ENCODE data around the gene FAM124A.

FAM124A gene, protein sequence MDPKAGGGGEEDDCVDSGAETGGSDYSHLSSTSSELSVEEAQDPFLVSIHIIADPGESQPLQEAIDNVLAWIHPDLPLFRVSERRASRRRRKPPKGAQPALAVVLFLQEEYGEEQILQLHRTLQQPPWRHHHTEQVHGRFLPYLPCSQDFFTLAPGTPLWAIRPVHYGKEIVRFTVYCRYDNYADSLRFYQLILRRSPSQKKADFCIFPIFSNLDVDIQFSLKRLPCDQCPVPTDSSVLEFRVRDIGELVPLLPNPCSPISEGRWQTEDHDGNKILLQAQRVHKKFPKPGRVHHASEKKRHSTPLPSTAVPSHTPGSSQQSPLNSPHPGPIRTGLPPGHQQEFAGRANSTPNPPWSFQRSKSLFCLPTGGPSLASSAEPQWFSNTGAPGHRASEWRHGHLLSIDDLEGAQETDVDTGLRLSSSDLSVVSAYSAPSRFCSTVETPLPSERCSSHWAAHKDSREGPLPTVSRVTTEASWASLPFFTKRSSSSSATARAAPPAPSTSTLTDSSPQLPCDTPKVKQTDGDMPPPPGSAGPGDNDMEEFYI

DNA sequence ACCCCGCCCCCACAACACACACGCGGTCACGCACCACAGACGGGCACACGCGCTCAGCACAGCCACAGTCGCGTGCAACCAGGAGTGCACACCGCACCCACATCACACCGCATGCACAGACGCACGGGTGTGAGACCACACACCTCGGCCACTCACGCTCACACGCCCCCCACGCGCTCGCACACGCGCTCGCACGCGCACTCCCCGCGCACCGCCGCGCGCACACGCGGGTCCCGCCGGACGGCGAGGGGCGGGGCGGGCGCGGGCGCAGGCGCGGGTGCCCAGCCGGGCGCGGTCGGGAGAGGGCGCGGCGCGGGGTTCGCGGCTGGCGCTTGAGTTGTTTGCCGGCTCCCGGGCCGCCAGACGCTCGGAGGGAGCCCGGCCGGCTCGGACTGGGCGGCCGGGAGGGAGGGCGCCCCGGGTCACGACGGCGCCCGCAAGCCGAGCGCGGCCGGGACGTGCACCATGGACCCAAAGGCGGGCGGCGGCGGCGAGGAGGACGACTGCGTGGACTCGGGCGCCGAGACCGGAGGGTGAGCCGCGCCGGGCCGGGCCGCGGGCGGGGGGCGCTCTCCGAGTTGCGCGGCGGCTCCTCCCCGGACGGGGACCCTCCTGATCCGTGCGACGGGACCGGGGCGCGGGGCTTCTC lies at the start of gene FAM124A:
FAM124A (plus strand) TSS at position 362 of the 649 bp plus-strand sequence; CDS start at position 466, 104 bp downstream.
- peak; percentile 90 for DNase-seq (ENCODE audit: low spot score)

DNA sequence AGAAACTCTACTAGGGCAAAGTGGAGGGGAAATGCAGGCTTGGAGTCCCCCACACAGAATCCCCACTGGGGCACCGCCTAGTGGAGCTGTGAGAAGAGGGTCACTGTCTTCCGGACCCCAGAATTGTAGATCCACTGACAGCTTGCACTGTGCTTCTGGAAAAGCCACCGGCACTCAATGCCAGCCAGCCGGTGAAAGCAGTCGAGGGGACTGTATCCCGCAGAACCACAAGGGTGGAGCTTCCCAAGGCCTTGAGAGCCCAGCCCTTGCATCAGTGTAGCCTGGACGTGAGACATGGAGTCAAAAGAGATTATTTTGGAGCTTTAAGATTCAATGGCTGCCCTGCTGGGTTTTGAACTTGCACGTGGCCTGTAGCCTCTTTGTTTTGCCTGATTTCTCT lies 47.2 kb upstream of the FAM124A start:
- DNase-seq (ENCODE audit: low spot score), result no peak

DNA sequence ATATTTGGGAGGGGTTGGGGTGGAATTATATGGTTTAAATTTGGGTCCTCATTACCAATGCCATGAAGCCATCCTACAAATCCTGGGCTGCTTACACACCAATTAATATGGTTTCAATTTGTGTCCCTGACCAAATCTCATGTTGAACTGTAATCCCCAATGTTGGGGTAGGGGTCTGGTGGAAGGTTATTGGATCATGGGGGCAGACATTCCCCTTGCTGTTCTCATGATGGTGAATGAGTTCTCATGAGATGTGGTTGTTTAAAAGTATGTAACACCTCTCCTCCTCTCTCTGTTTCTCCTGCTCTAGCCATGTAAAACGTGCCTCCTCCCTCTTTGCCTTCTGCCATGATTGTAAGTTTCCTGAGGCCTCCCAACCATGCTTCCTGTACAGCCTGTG lies 46.6 kb upstream of the FAM124A start:
- DNase-seq (ENCODE audit: low spot score), result no peak

DNA sequence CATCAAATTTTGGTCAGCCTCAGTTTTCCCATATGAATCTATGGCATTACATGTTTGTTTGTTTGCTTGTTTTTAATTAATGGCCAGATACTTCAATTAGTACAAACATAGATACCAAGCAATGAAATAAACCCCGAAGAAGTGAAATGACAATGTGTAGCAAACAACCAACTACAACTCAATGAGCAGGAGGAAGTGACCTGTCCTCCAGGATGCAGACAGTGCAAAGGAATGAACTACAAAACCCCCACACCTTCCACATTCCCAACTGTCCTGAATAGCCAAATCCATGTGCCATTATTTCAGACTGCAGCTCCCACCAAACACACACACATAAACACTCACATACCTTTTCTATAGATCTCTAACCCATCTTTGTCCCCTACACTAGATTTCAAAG lies 45.0 kb upstream of the FAM124A start:
- no peak for DNase-seq (ENCODE audit: low spot score)

DNA sequence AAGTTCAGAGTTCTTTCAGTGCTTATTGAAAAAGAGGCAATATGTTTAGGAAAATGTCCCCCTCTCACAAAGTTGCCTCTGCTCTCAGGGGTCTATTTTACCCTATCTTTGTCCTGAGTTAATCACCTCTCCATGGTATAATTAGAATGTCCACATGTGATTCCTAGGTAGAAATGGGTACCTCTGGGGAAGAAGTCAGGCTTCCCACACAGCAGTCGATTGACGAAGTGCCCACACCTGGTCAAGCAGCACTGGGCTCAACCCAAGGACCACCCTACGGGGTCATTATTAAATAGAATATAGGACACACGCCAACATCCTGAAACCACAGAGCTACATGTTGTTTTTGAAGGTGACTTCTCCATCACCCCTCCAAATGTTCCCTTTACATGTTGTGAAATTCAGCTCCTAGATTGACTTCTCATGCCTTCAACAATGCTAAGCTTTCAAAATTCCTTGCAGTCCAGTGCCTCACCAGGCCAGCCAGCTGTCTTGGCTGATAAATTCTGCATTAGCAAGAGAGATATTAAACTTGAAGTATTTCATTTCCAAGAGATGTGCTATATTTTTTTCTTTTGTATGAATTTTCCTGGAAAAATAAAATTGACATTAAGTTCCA lies 43.6 kb upstream of the FAM124A start:
- no peak for DNase-seq (ENCODE audit: low spot score)

DNA sequence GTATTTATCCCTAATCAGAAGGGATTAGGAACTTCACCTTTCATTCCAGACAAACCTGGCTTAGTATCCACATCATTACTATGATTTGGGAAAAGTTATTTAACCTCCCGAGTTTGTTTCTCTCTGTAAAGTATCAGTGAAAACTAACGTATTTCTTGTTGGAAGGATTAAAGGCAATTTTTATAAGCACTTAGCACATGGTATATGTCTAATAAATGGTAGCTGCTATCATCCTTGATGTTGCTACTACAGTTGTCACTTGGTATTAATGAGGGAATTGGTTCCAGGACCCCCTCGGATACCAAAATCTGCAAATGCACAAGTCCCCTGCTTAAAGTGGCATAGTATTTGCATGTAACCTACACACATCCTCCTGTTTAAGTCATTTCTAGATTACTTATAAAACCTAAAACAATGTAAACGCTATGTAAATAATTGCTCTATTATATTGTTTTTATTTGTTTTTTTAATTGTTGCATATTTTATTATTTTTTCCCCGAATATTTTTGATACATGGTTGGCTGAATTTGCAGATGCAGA lies 42.7 kb upstream of the FAM124A start:
- no peak for DNase-seq (ENCODE audit: low spot score)

DNA sequence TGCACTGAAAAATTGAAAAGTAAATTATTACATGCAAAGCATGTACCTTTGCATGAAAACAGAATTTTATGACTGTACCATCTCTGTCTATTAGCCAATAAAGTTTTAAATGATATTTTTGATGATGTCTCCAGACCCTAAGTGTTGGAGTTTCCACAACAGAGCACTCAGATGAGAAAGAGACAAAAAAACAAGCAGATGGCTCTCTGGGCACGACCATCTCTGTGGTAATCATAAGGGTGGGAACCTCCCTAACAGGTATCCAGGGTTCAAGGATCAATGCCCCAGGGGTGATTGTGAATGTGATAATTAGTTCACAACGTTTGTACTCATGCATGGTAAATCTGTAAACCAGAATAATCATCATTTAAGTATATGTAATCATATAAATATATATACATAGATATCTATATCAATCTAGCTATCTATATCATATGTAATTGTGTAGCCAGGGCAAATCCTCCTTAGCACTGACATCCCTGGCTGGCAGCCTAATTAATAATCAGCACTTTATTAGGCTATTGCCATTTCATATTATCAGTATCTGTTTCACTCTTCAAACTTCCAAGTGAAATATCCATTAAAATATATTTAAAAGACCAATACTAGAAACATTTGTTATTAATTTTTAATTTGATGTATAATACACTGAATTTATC lies 41.2 kb upstream of the FAM124A start:
- DNase-seq (ENCODE audit: low spot score), result no peak

DNA sequence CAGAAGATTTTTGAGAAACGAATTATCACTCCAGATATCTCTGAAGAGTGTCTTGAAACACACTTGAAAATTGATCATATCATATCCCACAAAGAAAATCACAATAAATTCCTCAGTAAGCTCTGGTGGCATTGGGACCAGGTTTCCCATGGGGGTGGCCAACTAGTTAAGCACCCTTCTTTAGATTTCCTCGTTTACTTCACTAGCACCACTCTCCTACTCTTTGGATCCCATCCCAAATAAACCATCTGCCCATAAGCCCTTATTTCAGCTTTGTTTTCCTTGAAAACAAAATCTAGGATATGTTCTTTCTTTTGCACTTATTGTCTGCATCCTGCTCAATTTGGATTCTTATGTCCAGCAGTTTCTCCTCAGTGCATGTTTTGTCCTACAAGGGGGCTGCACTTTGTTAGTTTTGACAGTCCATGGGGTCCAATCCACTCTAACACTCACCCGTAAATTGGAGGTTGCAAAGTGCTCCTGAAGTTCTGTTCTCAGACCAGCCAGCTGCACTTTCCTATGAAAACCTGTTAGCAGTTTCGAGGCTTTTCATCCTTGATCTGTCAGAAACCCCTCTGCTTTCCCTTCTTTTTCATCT lies 40.3 kb upstream of the FAM124A start:
- DNase-seq (ENCODE audit: low spot score), result no peak

DNA sequence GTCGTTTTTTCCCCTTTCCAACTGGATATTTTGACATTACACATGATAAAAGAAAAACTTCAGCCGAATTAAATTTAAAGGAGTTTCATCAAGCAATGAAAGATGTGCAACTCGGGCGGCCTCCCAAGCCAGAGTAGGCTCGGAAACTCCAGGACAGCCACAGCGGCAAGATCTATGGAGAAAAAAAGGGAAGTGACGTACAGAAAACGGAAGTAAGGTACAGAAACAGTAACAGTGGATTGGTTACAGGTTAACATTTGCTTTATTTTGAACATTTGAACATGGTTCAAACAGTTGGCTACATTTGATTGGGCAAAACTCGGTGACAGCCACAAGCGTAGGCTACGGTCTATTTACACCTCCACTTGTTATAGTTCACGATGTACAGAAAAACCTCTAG lies 30.5 kb upstream of the FAM124A start:
- DNase-seq (ENCODE audit: low spot score), result no peak

DNA sequence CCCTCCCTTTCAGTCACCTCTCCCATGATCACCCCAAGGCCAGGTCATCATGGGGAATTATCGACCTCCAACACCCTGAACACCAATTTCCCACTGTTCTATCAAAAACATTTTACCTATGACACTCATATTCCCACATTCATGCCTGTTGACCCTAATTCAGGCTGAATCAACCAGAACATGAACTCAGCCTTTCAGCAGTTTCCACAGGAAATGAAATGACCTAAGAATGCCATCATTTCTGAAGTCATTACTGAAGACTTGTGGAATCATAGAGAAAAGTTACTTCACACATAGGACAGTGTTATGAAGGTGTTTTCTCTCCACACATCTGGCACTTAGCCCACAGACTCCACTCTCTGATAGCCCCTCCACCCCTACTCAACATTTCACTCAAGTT lies 29.9 kb upstream of the FAM124A start:
- DNase-seq (ENCODE audit: low spot score), result no peak

DNA sequence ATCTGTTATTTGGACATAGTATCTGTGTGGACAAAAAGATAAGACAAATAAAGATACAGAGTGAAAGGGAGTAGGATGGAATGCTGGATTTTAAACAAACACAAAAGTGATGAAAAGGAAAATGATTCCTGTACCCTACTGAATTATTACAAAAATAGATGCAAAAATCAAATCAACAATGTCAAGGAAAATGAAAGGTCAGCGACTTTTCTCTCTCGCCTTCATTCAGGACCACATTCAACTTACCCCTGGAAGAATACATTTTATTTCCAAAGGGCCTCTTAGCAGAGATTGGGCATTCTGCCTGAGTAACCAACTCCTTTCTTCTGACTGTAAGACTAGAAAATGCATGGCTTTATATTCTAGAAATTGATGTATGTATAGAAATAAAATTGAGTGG lies 28.8 kb upstream of the FAM124A start:
- DNase-seq (ENCODE audit: low spot score), result no peak

DNA sequence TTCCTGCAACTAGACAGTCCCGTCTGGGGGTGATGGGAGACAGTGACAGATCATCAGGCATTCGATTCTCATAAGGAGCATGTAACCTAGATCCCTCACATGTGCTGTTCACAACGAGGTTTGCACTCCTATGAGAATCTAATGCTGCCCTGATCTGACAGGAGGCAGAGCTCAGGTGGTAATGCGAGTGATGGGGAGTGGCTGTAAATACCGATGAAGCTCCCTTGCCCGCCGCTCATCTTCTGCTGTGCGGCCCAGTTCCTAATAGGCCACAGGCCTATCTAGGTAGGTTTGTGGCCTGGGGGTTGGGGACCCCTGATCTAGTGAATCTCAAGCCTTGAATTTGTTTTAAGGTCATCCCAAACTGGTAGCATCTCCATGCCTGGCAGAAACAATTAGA lies 27.3 kb upstream of the FAM124A start:
- DNase-seq (ENCODE audit: low spot score), result no peak

DNA sequence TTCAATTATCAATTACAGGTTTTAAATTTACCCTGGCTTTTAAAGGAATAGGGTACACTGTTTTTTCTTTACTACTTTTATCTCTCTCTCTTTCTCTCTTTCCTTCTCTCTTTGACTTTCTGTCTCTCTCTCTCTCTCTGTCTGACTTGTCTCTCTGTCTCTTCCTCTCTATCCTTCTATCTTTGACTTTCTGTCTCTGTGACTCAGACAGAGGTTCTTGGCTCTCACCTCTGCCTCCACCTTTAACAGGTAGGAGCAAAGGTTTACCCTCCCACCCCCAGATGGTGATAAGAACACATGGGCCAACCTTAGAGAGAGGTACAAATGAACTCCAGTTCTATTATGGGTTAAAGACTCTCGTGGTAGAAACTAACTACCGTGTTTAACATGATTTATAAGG lies 20.3 kb upstream of the FAM124A start:
- no peak for DNase-seq (ENCODE audit: low spot score)

DNA sequence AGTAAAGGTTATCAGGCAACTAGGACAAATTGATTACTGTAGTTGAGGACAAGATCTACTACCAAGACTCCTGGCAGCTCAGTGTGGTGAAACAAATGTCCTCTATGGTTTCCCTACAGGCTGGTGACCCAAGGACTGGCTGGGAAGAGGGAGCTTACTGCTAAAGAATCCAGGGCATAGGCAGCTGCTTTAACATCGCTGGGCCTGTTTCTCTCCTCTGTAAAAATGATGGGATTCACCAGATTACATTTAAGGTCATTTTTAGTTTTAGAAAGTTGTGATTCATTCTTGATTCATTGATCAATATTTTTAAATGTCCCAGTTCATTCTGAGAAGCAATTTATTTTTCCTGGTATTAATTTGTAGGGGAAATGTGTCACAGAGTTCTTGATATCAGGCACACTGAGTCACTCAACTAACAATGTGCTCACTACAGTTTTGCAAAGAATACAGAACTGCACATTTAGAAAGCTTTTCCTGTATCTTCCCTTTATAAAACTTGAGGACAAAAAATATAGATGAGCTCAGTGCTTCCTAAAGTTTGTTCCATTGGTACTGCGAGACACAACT lies 19.6 kb upstream of the FAM124A start:
- no peak for DNase-seq (ENCODE audit: low spot score)

DNA sequence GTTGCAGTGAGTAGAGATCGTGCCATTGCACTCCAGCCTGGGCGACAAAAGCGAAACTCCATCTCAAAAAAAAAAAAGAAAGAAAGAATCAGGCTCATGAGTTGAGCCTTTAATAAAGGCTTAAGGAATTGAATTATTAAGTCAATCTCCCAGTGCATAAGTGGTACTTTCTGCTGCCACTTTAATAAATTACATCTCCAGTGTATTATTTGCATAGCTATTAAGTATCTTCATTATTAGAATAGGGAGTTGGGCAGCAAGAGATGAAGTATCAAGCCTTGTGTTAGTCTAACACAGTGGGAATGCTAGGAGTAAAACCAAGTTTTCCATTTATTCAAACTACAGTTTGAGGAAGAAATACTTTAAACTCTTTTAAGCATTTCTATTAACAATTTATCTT lies 15.6 kb upstream of the FAM124A start:
- DNase-seq (ENCODE audit: low spot score), result no peak

DNA sequence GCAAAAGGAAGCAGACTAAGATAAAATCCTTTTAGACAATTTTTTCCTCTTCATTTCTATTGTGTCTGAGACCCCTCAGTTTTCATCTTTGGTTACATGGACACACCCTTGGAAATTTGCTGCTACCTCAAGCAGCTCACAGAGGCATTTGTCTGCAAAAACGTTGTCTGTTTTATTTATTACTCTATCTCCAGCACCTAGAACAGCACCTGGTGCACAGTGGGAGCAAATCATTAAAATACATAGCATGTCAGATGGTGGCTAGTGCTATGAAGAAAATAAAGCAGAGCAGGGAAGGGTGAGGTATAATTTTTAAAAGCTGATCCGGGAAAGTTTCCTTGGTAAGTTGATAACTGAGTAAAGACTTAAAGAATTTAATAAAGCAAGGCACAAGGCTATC lies 14.3 kb upstream of the FAM124A start:
- no peak for DNase-seq (ENCODE audit: low spot score)

DNA sequence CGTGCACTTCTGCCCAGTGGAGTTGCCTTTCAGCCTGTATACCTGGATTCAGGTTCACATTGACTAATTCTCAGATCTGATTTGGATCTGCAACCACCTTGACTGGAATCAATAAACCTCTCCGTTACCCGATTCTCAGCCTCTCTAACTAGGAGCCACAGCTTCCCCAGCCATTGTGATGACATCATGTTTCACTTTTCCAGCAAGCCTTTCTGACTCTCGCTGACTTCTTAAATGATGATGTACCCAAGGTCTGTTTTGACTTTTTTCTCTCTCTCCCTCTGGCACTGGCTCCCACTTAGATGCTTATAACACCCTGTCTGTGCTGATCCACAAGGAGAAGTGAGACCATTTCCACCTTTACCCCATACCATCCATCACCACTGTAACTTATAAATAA lies 13.5 kb upstream of the FAM124A start:
- no peak for DNase-seq (ENCODE audit: low spot score)

DNA sequence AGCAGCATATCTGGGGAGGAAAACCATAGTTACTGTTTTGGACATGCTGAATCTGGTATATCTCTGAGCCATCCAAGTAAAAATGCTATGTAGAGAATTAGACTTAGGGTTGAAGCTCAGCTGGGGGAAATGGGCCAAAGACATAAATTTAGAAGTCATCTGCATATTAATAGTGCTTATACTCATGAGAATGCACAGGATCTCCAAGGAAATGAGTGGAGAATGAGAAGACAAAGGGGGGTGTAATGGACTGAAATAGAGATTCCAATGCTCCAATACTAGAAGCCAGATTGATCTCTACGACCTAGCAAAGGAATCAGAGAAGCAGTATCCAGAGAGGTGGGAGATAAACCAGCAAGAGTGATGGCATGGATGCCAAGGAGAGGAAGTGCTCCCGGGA lies 10.3 kb upstream of the FAM124A start:
- no peak for DNase-seq (ENCODE audit: low spot score)

DNA sequence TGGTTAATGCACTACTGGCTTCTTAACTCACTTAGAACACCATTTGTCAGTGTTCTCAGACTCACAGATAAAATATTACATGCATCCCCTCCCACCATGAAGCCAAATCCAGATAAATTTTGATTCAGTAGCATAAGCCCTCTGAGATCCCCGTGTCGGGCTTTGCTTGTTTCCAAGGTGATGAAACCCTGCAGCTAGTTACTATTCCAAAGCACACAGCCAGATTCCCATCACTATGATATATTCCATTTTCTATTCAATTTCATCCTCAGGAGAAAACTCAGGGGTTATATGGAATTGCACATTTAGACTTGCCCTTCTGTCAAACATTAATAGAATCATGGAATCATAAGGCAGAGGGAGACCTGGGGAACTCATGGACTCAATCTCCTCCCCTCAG lies 9.4 kb upstream of the FAM124A start:
- no peak for DNase-seq (ENCODE audit: low spot score)

DNA sequence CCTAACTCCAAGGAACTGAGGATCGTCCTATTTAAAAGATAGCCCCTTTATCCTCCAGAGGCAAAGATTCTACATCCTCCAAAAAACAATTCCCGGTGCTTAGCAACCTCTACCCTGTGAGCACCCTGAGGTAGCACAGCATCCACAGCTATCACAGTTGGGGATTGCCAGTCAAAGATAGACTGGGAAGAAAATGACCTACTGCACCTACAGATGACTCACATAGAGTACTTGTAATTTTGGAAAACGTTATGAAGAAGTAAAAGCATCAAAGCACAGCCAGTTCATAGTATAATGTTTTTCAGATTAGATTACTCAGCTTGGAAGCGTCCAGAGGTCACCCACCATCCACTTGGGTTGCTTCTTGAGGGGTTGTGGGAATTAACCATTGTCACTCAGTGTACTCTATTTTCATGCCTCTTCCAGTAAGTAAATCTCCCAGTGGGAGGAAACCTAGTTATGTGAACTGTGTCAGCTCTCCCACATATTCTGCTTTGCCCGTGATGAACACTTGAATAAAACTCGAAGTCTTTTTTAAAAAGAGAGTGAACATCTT lies 8.9 kb upstream of the FAM124A start:
- no peak for DNase-seq (ENCODE audit: low spot score)

DNA sequence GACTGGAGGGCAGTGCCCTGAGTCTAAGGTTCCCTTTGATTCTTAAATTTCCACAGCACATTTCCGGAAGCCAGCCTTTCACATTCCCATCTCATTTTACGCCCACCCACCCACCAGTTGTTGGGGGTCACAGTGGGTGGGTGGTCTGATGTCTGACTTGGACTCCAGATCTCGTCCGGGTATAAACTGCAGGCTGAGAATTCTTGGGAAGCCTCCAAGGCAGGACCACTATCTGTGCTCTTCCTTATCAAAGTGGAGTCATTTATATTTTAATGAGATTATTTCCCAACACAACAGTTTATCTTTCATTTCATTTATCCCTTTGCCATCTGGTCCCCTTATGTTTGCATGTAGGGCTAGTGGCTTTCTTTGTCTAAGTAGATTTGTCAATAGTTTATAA lies 3.6 kb upstream of the FAM124A start:
- DNase-seq (ENCODE audit: low spot score), result peak; percentile 54
